Measurements from ENCODE around the gene TRRAP.

- no peak for TF ChIP-seq POLR2A (IDR thresholded peaks at IDR 0.05)
- TF ChIP-seq CTCF (IDR thresholded peaks at IDR 0.05), result no peak
These were observed 77.7 kb downstream of the TRRAP start for GRCh38 chr7:98955992-98956391.
